DOHH2 (cell line): ENCODE measurements around the gene UBTD2.

ENCODE experiments used
- H3F3A ChIP-seq: fragments of 200-600 bp; sonication (generic), shearing (Covaris generic); 2 replicates; pipeline ENCODE4 v1.6.0; 2016; ENCODE audit warnings: antibody characterized with exemption, mild to moderate bottlenecking; ENCODE audit not compliant: control insufficient read depth, insufficient read depth
- H3K27ac ChIP-seq: fragments of 200-600 bp; sonication (generic); 2 replicates; pipeline ENCODE4 v1.5.1; 2014; ENCODE audit warnings: low read depth, mild to moderate bottlenecking, low read length, moderate library complexity
- H3K27me3 ChIP-seq: fragments of 200-600 bp; sonication (generic); 2 replicates; pipeline ENCODE4 v1.6.1; 2014; ENCODE audit warnings: mild to moderate bottlenecking, low read length, mixed read lengths; ENCODE audit not compliant: control insufficient read depth
- H3K36me3 ChIP-seq: fragments of 200-600 bp; sonication (generic); 2 replicates; pipeline ENCODE4 v1.6.1; 2014; ENCODE audit warnings: mild to moderate bottlenecking, low read length, moderate library complexity, mixed read lengths; ENCODE audit not compliant: control insufficient read depth
- H3K4me1 ChIP-seq: fragments of 200-600 bp; sonication (generic); 2 replicates; pipeline ENCODE4 v1.6.1; 2014; ENCODE audit warnings: mild to moderate bottlenecking, low read length, mixed read lengths; ENCODE audit not compliant: control insufficient read depth
- H3K4me2 ChIP-seq: fragments of 200-600 bp; sonication (generic); 2 replicates; pipeline ENCODE4 v1.6.0; 2014; ENCODE audit warnings: mild to moderate bottlenecking, low read length, moderate library complexity
- H3K4me3 ChIP-seq: fragments of 200-600 bp; sonication (generic); 2 replicates; pipeline ENCODE4 v1.5.1; 2014; ENCODE audit warnings: mild to moderate bottlenecking, low read length, mixed read lengths
- H3K79me2 ChIP-seq: fragments of 200-600 bp; sonication (generic); 2 replicates; pipeline ENCODE4 v1.6.1; 2014; ENCODE audit warnings: mild to moderate bottlenecking, low read length, mixed read lengths; ENCODE audit not compliant: control insufficient read depth
- H3K9me2 ChIP-seq: fragments of 200-600 bp; sonication (generic); replicated peaks from 2 replicates; pipeline ENCODE4 v1.6.1; 2014; ENCODE audit warnings: mild to moderate bottlenecking, low read length, mixed read lengths; ENCODE audit not compliant: control insufficient read depth
- H3K9me3 ChIP-seq: fragments of 200-600 bp; sonication (generic); 2 replicates; pipeline ENCODE4 v1.6.1; 2014; ENCODE audit warnings: antibody characterized with exemption, low read length, mixed read lengths; ENCODE audit not compliant: control insufficient read depth, insufficient read depth
- H4K20me1 ChIP-seq: fragments of 200-600 bp; sonication (generic); 2 replicates; pipeline ENCODE4 v1.6.0; 2014; ENCODE audit warnings: low read depth, mild to moderate bottlenecking, antibody characterized with exemption, low read length, moderate library complexity; ENCODE audit not compliant: control insufficient read depth, insufficient read depth
- CTCF ChIP-seq: fragments of 200-600 bp; sonication (generic); IDR thresholded peaks from one replicate; pipeline ENCODE4 v1.5.1; 2014; ENCODE audit warnings: antibody characterized with exemption, mild to moderate bottlenecking, low read depth, low read length; ENCODE audit not compliant: poor library complexity, severe bottlenecking
- EZH2phosphoT487 ChIP-seq: fragments of 200-600 bp; sonication (generic); IDR thresholded peaks from 2 replicates; pipeline ENCODE4 v1.6.1; 2017; ENCODE audit warnings: borderline replicate concordance, mild to moderate bottlenecking, antibody characterized with exemption, low read length, moderate library complexity, mixed read lengths

UBTD2 gene

DNA sequence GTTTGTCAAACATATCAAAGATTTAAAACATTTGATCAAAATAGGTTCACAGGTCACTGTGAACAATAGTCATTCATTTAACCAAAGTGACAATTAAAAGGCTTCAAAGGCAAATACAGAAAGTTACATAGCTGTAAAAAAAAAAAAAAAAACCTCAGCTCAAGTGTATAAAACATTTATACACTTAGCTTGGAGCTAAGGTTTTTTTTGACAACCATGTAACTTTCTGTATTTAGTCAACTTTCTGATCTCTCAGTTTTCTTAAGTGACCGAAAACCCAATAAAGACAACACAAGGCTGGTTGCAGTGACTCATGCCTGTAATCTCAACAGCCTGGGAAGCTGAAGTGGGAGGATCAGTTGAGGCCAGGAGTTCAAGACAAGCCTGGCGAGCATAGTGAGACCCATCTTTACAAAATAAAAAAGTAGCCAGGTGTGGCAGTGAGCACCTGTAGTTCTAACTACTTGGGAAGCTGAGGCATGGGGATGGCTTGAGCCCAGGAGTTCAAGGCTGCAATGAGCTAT is 16.4 kb upstream of the UBTD2 start:
- no peak for TF ChIP-seq CTCF
- no peak for TF ChIP-seq EZH2phosphoT487
- Histone ChIP-seq H3K4me1 (no peaks in the 10 kb centered on the region), H4K20me1 (no peaks in the 10 kb centered on the region), H3K27me3 (peaks cover 7% of the 10 kb centered on the region; the same call in 1 of the 2 replicates), H3K9me3 (no peaks in the 10 kb centered on the region), H3K4me3 (no peak overlapping the region), H3K9me2 (no peaks in the 10 kb centered on the region), H3K36me3 (no peaks in the 10 kb centered on the region), H3F3A (no peaks in the 10 kb centered on the region), H3K27ac (no peak overlapping the region), H3K4me2 (no peak overlapping the region), H3K79me2 (no peaks in the 10 kb centered on the region)

- H3K9me2 ChIP-seq, result no peaks in the 10 kb centered on the region
- no peak overlapping the region for H3K4me3 ChIP-seq
- H3F3A ChIP-seq, result no peaks in the 10 kb centered on the region
- H3K4me2 ChIP-seq, result no peak overlapping the region
- no peaks in the 10 kb centered on the region for H3K36me3 ChIP-seq
- peaks cover 13% of the 10 kb centered on the region; the same call in 1 of the 2 replicates for H3K27me3 ChIP-seq
- H3K27ac ChIP-seq, result no peak overlapping the region
- peaks cover 21% of the 10 kb centered on the region for H3K4me1 ChIP-seq
- H4K20me1 ChIP-seq, result no peaks in the 10 kb centered on the region
- no peaks in the 10 kb centered on the region for H3K9me3 ChIP-seq
- H3K79me2 ChIP-seq, result no peaks in the 10 kb centered on the region
- TF ChIP-seq CTCF, result no peak
- TF ChIP-seq EZH2phosphoT487, result no peak
Observed at GRCh38 chr5:172294831-172295230, 11.3 kb upstream of the UBTD2 start.

DNA sequence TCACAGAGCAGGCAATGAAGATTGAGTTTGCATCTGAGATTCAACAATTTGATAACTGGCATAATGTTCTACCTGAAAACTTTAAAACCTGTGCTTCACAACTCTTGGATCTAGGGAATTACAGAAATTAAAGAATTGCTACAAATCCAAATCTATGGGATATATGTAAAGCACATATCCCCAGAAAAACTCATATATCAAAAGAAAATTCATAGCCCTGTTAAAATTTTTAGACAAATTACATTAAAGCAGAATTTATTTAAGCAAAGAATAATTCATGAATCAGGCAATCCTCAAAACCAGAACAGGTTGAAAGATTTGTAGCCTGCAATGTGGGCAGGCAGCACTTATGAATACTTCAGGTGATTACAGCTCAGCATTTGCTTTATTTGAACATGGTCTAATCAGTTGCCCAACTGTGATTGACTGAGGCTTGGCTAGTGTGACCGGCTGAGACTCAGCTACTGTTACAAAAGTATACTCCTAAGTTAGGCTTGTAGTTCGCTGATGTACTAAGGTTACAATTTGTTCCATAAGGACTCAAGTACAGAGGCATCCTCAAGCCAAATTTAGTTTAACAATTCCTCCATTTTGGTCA is 10.3 kb upstream of the UBTD2 start:
- no peak overlapping the region for H3K4me2 ChIP-seq
- TF ChIP-seq EZH2phosphoT487 (no peak), CTCF (no peak)
- H3K27me3 ChIP-seq, result peaks cover 13% of the 10 kb centered on the region; the same call in 1 of the 2 replicates

More for the DNA sequence above, 10.3 kb upstream of the UBTD2 start:
- Histone ChIP-seq H3K9me3 (no peaks in the 10 kb centered on the region), H4K20me1 (no peaks in the 10 kb centered on the region), H3K36me3 (no peaks in the 10 kb centered on the region), H3K79me2 (no peaks in the 10 kb centered on the region), H3K4me1 (peaks cover 21% of the 10 kb centered on the region), H3F3A (no peaks in the 10 kb centered on the region), H3K4me3 (no peak overlapping the region), H3K9me2 (no peaks in the 10 kb centered on the region), H3K27ac (no peak overlapping the region)
